GM18498 (cell line): ENCODE data around the gene RNF213.
"Not testable (repeated sequence)": the region's sequence is repeated elsewhere in the genome, so short reads cannot be mapped to it uniquely, and the experiment has no call there.

Source experiments
- ATAC-seq: cut with Tn5 transposase; IDR thresholded peaks from one replicate; pipeline ENCODE4 v1.9.1; 2021; ENCODE audit warnings: mild to moderate bottlenecking, moderate library complexity; ENCODE audit not compliant: unreplicated experiment

RNF213 gene

GRCh38 chr17:80384078-80384960 is 123.7 kb downstream of the RNF213 start:
- no peak for ATAC-seq

- no peak for ATAC-seq
These were observed 124.4 kb downstream of the RNF213 start for GRCh38 chr17:80385046-80385445.

GRCh38 chr17:80386341-80386740 is 125.7 kb downstream of the RNF213 start:
- no peak for ATAC-seq

- ATAC-seq: no peak
These were observed 126.4 kb downstream of the RNF213 start for GRCh38 chr17:80387071-80387470.

GRCh38 chr17:80388175-80388574 is 127.5 kb downstream of the RNF213 start:
- no peak for ATAC-seq

GRCh38 chr17:80388601-80389000 is 127.9 kb downstream of the RNF213 start:
- ATAC-seq: no peak

- ATAC-seq: no peak
These were observed 128.7 kb downstream of the RNF213 start for GRCh38 chr17:80389011-80389995.

- ATAC-seq: no peak
These were observed 132.7 kb downstream of the RNF213 start for GRCh38 chr17:80393241-80393890.

GRCh38 chr17:80393961-80394360 is 133.3 kb downstream of the RNF213 start:
- no peak for ATAC-seq

GRCh38 chr17:80394629-80395216 is 134.1 kb downstream of the RNF213 start:
- no peak for ATAC-seq

GRCh38 chr17:80395402-80396151 is 134.9 kb downstream of the RNF213 start:
- no peak for ATAC-seq

GRCh38 chr17:80396157-80397033 is 135.7 kb downstream of the RNF213 start:
- no peak for ATAC-seq

GRCh38 chr17:80397034-80397387 is 136.4 kb downstream of the RNF213 start:
- ATAC-seq: no peak

- no peak for ATAC-seq
These were observed 137.0 kb downstream of the RNF213 start for GRCh38 chr17:80397686-80398085.

- not testable (repeated sequence) for ATAC-seq
These were observed 140.4 kb downstream of the RNF213 start for GRCh38 chr17:80401086-80401485.

- ATAC-seq: not testable (repeated sequence)
These were observed 141.4 kb downstream of the RNF213 start for GRCh38 chr17:80402102-80402501.

- no peak for ATAC-seq
These were observed 142.3 kb downstream of the RNF213 start for GRCh38 chr17:80402959-80403358.

GRCh38 chr17:80406146-80406545 is 145.5 kb downstream of the RNF213 start:
- no peak for ATAC-seq

GRCh38 chr17:80407917-80408316 is 147.3 kb downstream of the RNF213 start:
- not testable (repeated sequence) for ATAC-seq
